Sigmoid colon (tissue), 7 donors: ENCODE results near the gene ZNF200. TPM values are rescaled to one million over a fixed set of nuclear protein-coding genes. Genes with fewer than 3 reads are reported as not detected.

Experiments used
- DNase-seq: peaks from one replicate; pipeline ENCODE4 v3.0.0-alpha.2; 2019
- H3K27ac ChIP-seq, 4 donors: fragments of 200-600 bp; sonication (generic); one replicate each; pipeline ENCODE4 v1.5.1; 2016 to 2019; ENCODE audit warnings: mild to moderate bottlenecking in 1 of 4
- H3K27me3 ChIP-seq, 3 donors: fragments of 200-600 bp; sonication (generic); one replicate each; pipeline ENCODE4 v1.5.1; 2019; ENCODE audit warnings: mild to moderate bottlenecking in 1 of 3
- H3K36me3 ChIP-seq, 4 donors: fragments of 200-600 bp; sonication (generic); one replicate each; pipeline ENCODE4 v1.5.1; 2016 to 2019
- H3K4me1 ChIP-seq, 4 donors: fragments of 200-600 bp; sonication (generic); one replicate each; pipeline ENCODE4 v1.5.1; 2017 to 2019
- H3K4me3 ChIP-seq, 4 donors: fragments of 200-600 bp; sonication (generic); one replicate each; pipeline ENCODE4 v1.5.1; 2017 to 2019; ENCODE audit warnings: mild to moderate bottlenecking in 2 of 4, moderate library complexity in 1 of 4
- H3K9me3 ChIP-seq, 4 donors: fragments of 200-600 bp in 3 of 4; sonication (generic) in 3 of 4; one replicate each; pipeline versions ENCODE4 v1.5.1 to v1.6.1; 2013 to 2019
- CTCF ChIP-seq, 4 experiments: fragments of 450-650 bp in 3 of 4; fragments of 200-600 bp in 1 of 4; IDR thresholded peaks; one replicate each; pipeline ENCODE4 v1.5.1; 2016 to 2019; ENCODE audit warnings: antibody characterized with exemption in 4 of 4, mild to moderate bottlenecking in 3 of 4, moderate library complexity in 2 of 4
- EP300 ChIP-seq, 4 donors: sonication (generic); formaldehyde crosslinking; IDR thresholded peaks; one replicate each; pipeline ENCODE4 v1.6.1; 2017; ENCODE audit warnings: antibody characterized with exemption in 4 of 4
- POLR2A ChIP-seq, 2 donors: fragments of 450-650 bp; IDR thresholded peaks; one replicate each; pipeline ENCODE4 v1.6.1; 2016; ENCODE audit warnings: antibody characterized with exemption in 2 of 2, mild to moderate bottlenecking in 2 of 2, moderate library complexity in 2 of 2
- POLR2AphosphoS5 ChIP-seq, 4 donors: sonication (generic); formaldehyde crosslinking; IDR thresholded peaks; one replicate each; pipeline ENCODE4 v1.6.1; 2017; ENCODE audit warnings: antibody characterized with exemption in 4 of 4
- WGBS, 2 donors: extraction: QIAGEN DNeasy Blood & Tissue Kit; methylation state at CpG; one replicate each; pipeline ENCODE4 v1.1.7; 2013; 5-methylcytosine and 5-hydroxymethylcytosine counted together
- intact Hi-C: fragments of 100-400 bp; cut with DNase I; formaldehyde crosslinking; loops from one replicate; pipeline ENCODE4 v1.15.1; 2023
- polyA plus RNA-seq, 3 donors: library from polyadenylated mRNA; stranded (reverse); fragments of 200-250 nt; gene quantifications; one replicate each; pipeline ENCODE4 v1.2.3, GENCODE V29; 2013
- total RNA-seq, 4 donors: library from RNA; depleted of rRNA; stranded (reverse); fragments of >200 nt; gene quantifications; one replicate each; pipeline ENCODE4 v1.1.0, GENCODE V29; 2016
- donor health status: healthy with polysubstance abuse.
- donor health status: Bipolar disorder and iron deficiency.
- donor health status: healthy.

The ZNF200 gene
- total and polyA plus RNA-seq, 7 donors, result 2.8 to 6.8 (median 5.5) TPM

- no peak within 1 kb of the TSS for H3K27ac ChIP-seq
- intact Hi-C loops, result no loop called here
- 79 to 82% methylated on average over 14 of the region's 14 CpGs for WGBS, 2 donors
- no peak for DNase-seq
- TF ChIP-seq POLR2A (IDR thresholded peaks at IDR 0.05) (no peak), POLR2AphosphoS5 (IDR thresholded peaks at IDR 0.05) (no peak), CTCF (IDR thresholded peaks at IDR 0.05) (no peak), EP300 (IDR thresholded peaks at IDR 0.05) (no peak)
- no peaks in the 10 kb centered on the region for H3K36me3 ChIP-seq
- no peaks in the 10 kb centered on the region for H3K9me3 ChIP-seq
- H3K4me3 ChIP-seq, result peak within 1 kb of the TSS in 2 of 4 donors; percentile 16 to 27
- peaks cover 0 to 14% (median 0%) of the 10 kb centered on the region in 3 donors for H3K27me3 ChIP-seq
- H3K4me1 ChIP-seq, result no peaks in the 10 kb centered on the region
Measured at GRCh38 chr16:3256146-3256865, 21.3 kb upstream of the ZNF200 start, which contains the start of gene MEFV. MEFV (minus strand) TSS chr16:3256633; CDS start chr16:3256587, 46 bp downstream.

- no peak overlapping the region for H3K4me3 ChIP-seq
- no peak overlapping the region for H3K27ac ChIP-seq
- WGBS, 2 donors, result 47 to 59% methylated on average over 35 of the region's 35 CpGs
- H3K36me3 ChIP-seq, result no peaks in the 10 kb centered on the region
- no peaks in the 10 kb centered on the region for H3K4me1 ChIP-seq
- intact Hi-C loops, result no loop called here
- no peak for DNase-seq
- no peak for TF ChIP-seq POLR2A (IDR thresholded peaks at IDR 0.05)
- no peak for TF ChIP-seq EP300 (IDR thresholded peaks at IDR 0.05)
- TF ChIP-seq CTCF (IDR thresholded peaks at IDR 0.05), result no peak
- TF ChIP-seq POLR2AphosphoS5 (IDR thresholded peaks at IDR 0.05), result no peak
- no peaks in the 10 kb centered on the region for H3K9me3 ChIP-seq
- peaks cover 0 to 14% (median 0%) of the 10 kb centered on the region in 3 donors for H3K27me3 ChIP-seq
Measured at GRCh38 chr16:3254309-3254708, 19.4 kb upstream of the ZNF200 start.

- no peak for TF ChIP-seq POLR2AphosphoS5 (IDR thresholded peaks at IDR 0.05)
- TF ChIP-seq CTCF (IDR thresholded peaks at IDR 0.05), result no peak
- TF ChIP-seq EP300 (IDR thresholded peaks at IDR 0.05), result no peak
- no peak for TF ChIP-seq POLR2A (IDR thresholded peaks at IDR 0.05)
Measured at GRCh38 chr16:3252967-3253366, 18.0 kb upstream of the ZNF200 start.

GRCh38 chr16:3249451-3249850 lies 14.5 kb upstream of the ZNF200 start:
- peaks cover 0 to 5% (median 0%) of the 10 kb centered on the region in 3 donors for H3K27me3 ChIP-seq
- no peak for DNase-seq
- H3K4me3 ChIP-seq, result no peak overlapping the region
- H3K27ac ChIP-seq, result no peak overlapping the region
- WGBS, 2 donors, result 86 to 87% methylated on average over 14 of the region's 14 CpGs
- H3K4me1 ChIP-seq, result no peaks in the 10 kb centered on the region
- TF ChIP-seq POLR2AphosphoS5 (IDR thresholded peaks at IDR 0.05) (no peak), EP300 (IDR thresholded peaks at IDR 0.05) (no peak), CTCF (IDR thresholded peaks at IDR 0.05) (no peak), POLR2A (IDR thresholded peaks at IDR 0.05) (no peak)
- intact Hi-C loops, result no loop called here
- no peaks in the 10 kb centered on the region for H3K9me3 ChIP-seq
- no peaks in the 10 kb centered on the region for H3K36me3 ChIP-seq

More at GRCh38 chr16:3252967-3253366, 18.0 kb upstream of the ZNF200 start:
- Histone ChIP-seq H3K36me3 (no peaks in the 10 kb centered on the region), H3K9me3 (no peaks in the 10 kb centered on the region), H3K4me1 (no peaks in the 10 kb centered on the region), H3K27ac (no peak overlapping the region), H3K4me3 (no peak overlapping the region), H3K27me3 (peaks cover 0 to 14% (median 0%) of the 10 kb centered on the region in 3 donors)
- intact Hi-C loops, result no loop called here
- no peak for DNase-seq
- WGBS, 2 donors, result 73 to 87% methylated on average over 4 of the region's 4 CpGs
